HTR-8/SVneo (cell line): Measurements from ENCODE around the gene RPL36AL.
"Not testable (repeated sequence)": the region's sequence is repeated elsewhere in the genome, so short reads cannot be mapped to it uniquely, and the experiment has no call there.

ENCODE experiments used
- DNase-seq: peaks from one replicate; pipeline ENCODE4 v3.0.0; 2011; ENCODE audit warnings: low spot score, mixed read lengths; ENCODE audit not compliant: insufficient read length
- FAIRE-seq: peaks from 2 replicates; lab custom pipeline; 2011; peaks lifted over from hg19 to GRCh38; lab: Jason Lieb, UNC

The RPL36AL gene

DNA sequence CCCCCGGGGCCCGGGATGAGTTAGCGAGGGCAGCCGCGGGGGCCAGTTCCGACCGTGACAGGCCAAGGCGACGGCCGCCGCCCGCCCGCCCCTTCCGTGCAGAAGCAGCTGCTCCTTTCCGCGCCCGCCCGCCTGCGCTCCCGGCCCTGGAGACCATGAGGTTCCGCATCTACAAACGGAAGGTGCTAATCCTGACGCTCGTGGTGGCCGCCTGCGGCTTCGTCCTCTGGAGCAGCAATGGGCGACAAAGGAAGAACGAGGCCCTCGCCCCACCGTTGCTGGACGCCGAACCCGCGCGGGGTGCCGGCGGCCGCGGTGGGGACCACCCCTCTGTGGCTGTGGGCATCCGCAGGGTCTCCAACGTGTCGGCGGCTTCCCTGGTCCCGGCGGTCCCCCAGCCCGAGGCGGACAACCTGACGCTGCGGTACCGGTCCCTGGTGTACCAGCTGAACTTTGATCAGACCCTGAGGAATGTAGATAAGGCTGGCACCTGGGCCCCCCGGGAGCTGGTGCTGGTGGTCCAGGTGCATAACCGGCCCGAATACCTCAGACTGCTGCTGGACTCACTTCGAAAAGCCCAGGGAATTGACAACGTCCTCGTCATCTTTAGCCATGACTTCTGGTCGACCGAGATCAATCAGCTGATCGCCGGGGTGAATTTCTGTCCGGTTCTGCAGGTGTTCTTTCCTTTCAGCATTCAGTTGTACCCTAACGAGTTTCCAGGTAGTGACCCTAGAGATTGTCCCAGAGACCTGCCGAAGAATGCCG, 872 bp upstream of the RPL36AL start:
- no peak for DNase-seq
- no peak for FAIRE-seq

DNA sequence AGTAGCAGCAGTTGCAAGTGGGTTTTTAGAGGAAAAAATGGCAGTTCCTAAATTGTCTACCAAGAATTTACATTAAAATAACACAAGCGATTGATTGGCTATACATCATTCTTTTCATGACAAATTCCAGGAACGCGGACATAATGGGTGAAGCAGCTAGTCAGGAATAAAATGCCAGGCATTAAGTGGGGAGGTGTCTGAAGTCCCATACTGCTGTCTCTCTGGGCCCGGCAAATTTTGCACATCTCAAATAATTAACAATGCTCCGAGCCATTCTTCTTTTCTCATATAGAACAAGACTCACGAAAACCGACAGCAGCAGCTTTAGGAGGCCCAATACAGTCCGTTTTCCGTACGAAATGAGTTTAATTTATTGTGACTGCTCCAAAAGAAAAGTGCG, 696 bp downstream of the RPL36AL start:
- FAIRE-seq (no peak), DNase-seq (no peak)

DNA sequence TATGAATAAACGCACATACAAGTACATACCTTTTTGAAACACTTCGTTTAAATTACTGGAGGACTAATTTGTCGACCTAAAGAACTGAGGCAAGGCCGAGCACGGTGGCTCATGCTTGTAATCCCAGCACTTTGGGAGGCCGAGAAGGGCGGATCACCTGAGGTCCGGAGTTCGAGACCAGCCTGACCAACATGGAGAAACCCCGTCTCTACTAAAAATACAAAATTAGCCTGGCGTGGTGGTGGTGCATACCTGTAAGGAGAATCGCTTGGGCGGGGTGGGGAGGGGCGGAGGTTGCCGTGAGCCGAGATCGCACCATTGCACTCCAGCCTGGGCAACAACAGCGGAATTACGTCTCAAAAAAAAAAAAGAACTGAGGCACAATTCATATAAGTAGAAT, 1.2 kb downstream of the RPL36AL start:
- FAIRE-seq: not testable (repeated sequence)

DNA sequence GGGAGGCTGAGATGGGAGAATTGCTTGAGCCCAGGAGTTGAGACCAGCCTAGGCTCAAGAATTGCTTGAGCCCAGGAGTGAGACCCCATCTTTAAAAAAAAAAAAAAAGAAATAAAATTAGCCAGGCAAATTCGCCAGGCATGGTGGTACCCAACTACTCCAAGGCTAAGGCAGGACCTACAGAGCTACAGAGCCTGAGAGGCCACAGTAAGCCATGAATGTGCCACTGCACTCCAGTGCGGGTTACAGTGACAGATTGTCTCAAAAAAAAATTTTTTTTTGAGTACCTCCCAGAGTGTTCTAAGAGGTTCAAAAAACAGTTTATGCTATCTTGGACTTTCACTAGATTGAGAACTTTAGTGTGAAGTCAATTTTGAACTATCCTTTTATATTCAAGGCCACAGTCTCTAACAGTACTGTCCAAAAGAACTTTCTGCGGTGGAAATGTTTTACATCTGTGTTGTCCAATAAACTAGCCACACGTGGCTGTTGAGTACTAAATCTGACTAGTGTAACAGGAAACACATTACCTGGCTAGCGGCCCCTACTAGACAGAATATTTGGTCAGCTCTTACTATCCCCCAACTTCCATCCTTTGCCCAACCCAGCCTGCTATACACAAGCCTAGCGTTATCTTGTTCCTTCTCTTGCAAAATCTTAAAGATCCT, 2.4 kb downstream of the RPL36AL start:
- FAIRE-seq: no peak
- no peak for DNase-seq

More for the DNA sequence above, 1.2 kb downstream of the RPL36AL start:
- not testable (repeated sequence) for DNase-seq

DNA sequence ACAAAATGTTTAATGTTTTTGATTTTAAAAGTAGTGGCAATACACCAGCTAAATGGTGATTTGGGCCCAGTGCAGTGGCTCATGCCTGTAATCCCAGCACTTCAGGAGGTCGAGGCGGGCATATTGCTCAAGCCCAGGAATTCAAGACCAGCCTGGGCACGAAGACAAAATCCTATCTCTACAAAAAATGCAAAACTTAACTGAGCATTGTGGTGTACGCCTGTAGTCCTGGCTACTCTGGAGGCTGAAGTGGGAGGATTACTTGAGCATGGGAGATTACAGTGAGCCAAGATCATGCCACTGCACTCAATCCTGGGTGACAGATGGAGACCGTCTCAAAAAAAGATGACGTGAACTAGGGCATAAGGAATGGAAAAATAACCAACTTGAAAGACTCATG, 4.7 kb downstream of the RPL36AL start:
- DNase-seq: no peak
- FAIRE-seq: no peak

DNA sequence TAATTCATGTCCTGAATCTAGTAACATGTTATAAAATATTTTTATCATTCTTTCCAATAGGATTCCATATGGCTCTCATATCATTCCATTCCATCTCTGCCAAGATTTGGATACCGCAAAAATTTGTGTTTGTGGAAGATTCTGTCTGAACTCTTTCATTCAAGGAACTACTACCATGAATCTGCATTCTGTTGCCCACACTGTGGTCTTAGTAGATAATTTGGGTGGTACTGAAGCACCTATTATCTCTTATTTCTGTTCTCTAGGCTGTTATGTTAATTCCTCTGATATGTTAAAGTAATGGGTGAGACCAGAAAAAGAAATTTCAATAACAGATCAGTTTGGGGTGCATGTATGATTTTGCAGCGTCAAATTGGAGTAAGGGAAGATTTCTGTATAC, 6.2 kb downstream of the RPL36AL start:
- FAIRE-seq: no peak
- DNase-seq: no peak

DNA sequence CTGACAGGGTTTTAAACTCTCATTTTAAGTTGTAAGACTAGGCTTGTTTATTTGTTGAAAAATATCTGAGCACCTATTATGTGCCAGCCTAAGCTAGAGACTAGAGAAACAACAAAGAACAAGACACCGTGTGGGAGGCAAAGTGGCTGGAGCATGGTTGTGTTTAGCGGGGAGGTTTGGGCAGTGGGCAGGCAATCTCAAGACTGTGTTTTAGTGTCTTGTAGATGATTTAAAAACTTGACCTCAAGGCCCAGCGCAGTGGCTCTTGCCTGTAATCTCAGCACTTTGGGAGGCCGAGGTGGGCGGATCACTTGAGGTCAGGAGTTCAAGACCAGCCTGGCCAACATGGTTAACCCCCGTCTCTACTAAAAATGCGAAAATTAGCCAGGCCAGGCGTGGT, 7.8 kb downstream of the RPL36AL start:
- FAIRE-seq (no peak), DNase-seq (no peak)

DNA sequence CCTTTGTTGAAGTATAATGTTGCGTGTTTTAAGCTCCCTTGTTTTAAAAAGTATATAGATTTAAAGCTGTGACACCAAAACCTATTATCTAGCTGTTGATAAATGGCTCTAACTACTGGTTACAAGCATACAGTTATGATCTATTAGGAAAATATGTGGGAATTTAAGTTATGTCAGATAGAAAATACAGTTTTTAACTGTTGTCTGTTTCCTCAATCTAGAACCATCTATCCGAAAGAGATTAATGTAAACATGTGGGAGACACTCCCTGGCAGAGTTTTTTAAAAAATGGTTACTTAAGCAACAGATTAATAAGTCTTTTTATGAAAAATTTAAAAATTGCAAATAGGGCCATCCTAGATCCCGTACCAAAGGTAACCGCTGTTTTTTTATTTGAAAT, 8.2 kb downstream of the RPL36AL start:
- FAIRE-seq (no peak), DNase-seq (no peak)

DNA sequence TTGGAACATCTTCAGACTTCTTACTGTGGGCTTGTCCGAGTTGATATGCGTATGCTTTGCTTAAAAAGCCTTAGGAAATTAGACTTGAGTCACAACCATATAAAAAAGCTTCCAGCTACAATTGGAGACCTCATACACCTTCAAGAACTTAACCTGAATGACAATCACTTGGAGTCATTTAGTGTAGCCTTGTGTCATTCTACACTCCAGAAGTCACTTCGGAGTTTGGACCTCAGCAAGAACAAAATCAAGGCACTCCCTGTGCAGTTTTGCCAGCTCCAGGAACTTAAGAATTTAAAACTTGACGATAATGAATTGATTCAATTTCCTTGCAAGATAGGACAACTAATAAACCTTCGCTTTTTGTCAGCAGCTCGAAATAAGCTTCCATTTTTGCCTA, 12.8 kb downstream of the RPL36AL start:
- no peak for FAIRE-seq
- no peak for DNase-seq

DNA sequence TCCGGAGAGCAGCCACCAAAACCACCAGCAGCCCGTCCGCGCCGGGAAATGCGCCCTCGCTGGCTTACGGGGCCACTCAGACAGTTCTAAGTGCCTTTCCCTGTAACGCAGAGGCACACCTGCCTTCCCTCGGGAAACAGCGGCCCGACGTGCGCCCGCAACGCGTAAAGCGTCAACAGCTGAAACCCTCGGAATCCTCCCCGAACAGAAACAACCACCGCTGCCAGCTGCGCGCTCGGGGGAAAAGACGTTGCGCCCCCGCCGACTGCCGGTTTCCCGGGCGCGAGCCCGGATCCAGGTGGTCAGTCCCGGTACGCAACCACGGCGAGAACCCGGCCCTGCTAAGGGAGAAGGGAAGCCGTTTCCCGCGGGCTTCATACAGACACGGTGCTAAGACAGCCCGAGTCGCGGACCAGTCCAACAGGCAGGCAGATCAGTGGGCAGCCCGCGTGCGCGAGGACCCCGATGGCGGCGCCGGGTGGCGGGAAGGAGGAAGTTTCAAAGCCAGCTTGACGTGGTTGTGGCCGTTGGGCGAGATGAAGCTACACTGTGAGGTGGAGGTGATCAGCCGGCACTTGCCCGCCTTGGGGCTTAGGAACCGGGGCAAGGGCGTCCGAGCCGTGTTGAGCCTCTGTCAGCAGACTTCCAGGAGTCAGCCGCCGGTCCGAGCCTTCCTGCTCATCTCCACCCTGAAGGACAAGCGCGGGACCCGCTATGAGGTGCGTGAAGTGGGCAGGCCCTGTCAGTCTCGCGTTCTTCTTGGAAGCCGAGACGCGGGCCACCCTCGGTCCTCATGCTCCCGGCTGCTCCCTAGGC, 21.7 kb downstream of the RPL36AL start, which contains the start of gene LRR1:
Gene LRR1, plus strand, starts transcription at position 456 of the 816 bp plus-strand sequence. Its CDS starts 81 bp downstream, at position 537.
- peak; percentile 68 for FAIRE-seq
- DNase-seq: peak; percentile 57

DNA sequence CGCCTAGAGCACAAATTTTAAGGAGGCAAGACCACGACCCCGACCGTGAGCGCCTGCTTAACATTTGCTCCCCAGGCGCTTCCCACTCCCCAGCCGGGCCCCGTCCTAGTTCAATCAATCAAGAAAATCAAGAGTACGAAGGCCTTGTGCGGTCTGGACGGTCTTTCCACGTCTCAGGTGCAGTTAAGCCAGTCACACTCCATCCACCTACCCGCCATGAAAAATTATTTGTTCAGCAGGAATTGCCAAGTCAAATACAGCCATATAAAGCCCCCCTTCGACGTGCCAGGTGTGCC, 22.3 kb downstream of the RPL36AL start:
- FAIRE-seq (no peak), DNase-seq (no peak)

DNA sequence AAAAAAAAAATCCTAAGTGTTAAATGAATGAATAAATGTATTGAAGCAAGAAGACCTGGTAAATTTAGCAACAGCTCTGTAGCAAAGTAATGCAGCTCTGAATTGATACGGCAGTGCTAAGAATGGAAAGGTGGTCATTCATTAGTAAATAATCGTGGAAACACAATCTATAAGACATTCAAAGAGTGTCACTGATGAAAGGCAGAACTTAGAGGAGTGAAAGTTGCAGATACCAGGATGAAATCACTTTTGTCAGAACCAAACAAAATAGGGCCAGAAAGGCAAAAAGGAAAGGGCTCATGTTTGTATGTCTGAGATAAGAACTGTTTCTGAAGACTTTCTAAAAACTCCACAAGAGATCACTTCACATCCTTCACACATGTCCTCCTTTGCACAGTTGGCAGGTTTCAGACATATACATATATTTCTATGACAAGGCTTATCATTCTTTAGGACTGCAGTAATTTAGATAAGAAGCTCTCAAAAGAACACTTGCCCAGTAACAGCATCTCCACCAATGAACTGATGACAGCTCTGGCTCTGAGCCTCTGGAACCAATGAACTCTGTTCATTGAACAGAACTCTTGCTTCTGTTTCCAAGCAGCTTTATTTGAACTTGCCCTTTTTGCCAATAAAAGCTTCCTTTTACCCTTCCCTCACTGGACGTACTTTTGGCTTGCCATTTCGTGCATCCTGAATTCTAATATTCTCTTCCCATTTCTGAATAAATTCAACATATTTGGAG, 25.9 kb downstream of the RPL36AL start:
- FAIRE-seq (no peak), DNase-seq (no peak)

DNA sequence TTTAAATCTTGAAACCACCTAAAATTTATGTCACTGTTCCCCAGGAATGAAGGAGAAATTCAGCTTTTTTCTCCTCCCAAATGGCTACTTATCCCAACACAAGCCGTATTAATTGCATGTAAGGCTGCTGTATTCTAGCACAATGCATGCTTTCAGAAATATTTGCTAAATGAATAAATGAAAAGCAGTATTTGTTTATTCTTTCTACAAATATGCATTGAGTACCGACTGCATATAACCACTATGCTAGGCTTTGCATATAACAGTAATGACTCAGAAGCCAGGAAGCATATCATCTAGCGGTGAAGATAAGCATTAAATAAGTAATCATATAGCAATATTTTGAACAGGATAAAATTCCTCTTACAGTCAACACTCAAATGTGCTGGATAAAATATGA, 27.4 kb downstream of the RPL36AL start:
- FAIRE-seq (no peak), DNase-seq (no peak)

DNA sequence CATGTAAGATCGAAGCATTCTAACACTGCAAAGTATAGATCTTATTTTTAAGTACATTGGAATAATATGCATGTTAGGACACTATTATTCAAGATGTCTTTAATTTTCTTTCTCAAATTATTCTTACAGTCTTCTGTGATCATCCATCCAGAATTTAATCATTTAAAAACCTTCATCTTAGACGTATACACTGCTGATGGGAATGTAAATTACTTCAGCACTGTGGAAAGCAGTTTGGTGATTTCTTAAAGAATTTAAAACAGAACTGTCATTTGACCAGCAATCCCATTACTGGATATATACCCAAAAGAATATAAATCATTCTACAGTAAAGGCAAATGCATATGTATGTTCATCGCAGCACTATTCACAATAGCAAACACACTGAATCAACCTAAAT, 31.0 kb downstream of the RPL36AL start:
- FAIRE-seq (no peak), DNase-seq (no peak)

DNA sequence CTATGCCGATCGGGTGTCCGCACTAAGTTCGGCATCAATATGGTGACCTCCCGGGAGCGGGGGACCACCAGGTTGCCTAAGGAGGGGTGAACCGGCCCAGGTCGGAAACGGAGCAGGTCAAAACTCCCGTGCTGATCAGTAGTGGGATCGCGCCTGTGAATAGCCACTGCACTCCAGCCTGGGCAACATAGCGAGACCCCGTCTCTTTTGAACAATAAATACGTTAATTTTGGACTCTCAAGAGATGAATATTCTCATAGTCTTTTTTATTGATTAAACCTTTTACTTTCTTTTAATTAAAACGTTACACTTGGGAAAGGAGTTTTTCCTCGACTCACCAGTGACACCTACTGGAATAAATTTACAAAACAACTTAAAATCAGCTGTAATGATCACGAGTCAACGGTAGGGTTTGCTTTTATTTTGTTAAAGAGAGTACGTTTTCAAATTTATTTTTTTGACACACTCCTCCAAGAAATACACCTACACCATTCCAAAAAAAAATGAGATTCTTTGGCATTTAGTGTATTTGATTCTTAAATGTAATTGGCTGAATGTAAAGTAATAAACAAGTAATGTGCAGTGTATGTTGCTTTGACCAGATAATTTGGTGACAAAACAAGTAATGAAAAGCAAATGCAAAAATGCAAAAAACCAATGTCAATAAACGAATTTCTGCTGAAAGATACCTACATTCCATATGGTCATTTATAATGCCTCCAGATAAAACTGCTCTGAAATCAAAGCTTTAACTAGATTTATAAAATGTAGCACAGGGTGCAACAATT, 33.6 kb downstream of the RPL36AL start:
- DNase-seq (no peak), FAIRE-seq (no peak)

DNA sequence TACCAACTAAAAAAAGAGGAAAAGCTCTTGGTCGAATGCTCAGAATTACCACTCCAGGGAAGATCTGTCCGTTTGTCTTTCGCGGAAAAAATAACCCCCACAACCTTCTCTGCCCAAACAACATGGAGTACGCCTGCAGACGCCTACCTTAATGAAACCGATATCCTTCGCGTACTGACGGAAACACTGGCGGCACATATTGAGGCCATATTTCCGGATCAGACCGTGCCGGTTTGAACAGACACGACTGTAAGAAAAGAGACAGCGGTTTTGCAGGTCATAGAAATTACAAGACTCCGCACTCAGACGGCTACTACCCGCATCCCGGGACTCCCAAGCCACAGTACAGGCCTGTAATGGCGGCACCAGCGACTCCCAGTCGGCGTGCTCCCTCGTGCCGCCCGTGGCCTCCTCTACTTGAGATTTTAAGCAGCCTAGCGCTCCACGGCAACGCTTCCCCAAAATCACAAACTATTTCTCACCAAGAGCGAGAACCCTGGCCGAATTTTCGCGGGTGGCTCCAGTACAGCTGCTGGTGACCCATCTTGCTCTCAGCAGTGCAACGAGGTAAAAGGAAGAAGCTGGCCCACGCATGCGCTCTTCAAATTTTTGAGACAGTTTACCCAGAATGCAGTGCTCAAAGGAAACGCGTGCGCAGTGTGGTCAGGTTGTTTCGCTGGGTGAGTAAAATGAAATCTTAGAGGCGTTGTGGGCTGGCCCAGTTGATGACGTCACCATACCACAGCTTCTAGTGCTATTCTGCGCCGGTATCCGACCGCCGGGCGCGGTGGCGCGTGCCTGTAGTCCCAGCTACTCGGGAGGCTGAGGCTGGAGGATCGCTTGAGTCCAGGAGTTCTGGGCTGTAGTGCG, 34.4 kb downstream of the RPL36AL start, which contains the start of gene RPS29:
Gene RPS29, minus strand, starts transcription at position 578 of the 870 bp plus-strand sequence. Its CDS starts 34 bp downstream, at position 544.
- peak; percentile 42 for FAIRE-seq

DNA sequence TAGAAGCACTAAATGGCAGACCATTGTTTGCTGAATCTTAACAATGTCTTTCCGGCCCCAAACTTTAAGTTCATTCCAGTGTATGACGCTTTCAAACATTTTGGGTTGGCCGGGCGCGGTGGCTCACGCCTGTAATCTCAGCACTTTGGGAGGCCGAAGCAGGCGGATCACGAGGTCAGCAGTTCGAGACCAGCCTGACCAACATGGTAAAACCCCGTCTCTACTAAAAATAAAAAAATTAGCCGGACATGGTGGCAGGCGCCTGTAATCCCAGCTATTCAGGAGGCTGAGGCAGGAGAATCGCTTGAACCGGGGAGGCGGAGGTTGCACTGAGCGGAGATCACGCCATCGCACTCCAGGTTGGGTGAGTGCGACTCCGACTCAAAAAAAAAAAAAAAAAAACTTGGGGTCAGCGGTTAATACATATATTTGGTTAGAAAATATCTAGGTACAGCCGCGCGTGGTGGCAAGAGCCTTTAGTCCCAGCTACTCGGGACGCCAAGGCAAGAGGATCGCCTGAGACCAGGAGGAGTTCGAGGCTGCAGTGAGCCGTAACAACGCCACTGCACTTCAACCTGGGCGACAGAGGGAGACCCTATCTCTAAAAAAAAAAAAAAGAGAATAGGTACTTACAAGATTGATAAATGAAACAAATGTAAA, 35.3 kb downstream of the RPL36AL start:
- DNase-seq, FAIRE-seq: not testable (repeated sequence)

More for the DNA sequence above, 34.4 kb downstream of the RPL36AL start, which contains the start of gene RPS29:
- DNase-seq: peak; percentile 86

DNA sequence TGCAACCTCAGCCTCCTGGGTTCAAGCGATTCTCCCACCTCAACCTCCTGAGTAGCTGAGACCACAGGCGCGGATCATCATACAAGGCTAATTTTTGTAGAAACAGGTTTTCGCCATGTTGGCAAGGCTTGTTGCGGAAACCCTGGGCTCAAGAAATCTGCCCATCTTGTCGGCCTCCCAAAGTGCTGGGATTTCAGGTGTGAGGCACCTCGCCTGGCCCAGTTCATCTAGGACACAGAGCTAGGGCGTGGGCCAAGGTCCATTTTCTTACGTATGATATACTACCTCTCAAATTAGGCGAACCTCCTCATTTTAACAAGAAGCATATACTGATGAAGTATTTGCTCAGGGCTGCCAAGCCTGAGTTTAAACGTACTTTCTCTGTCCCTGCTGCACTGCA, 36.4 kb downstream of the RPL36AL start:
- FAIRE-seq (no peak), DNase-seq (no peak)
